HCT116 (cell line): ENCODE data around the gene ACSS2. TPM values are rescaled to one million over a fixed set of nuclear protein-coding genes. Genes with fewer than 3 reads are reported as not detected.

ENCODE experiments used
- ATAC-seq: fragments of 200-7000 bp; cut with Tn5 transposase; 2 replicates; pipeline ENCODE4 v1.9.1; 2020; ENCODE audit warnings: mild to moderate bottlenecking, moderate library complexity
- BruUV-seq: library from RNA; stranded (reverse); fragments of 400-500 nt; replicated peaks from 2 replicates; lab custom pipeline; 2021; lab: Mats Ljungman, UMichigan
- CTCF ChIA-PET: fragments of 300-600 bp; sonication (Branson Sonifier 250); formaldehyde crosslinking; loops from one replicate; lab custom pipeline; 2021; ENCODE audit warnings: antibody characterized with exemption; lab: Charles Lee
- POLR2A ChIA-PET: fragments of 300-600, 350-600 bp; sonication (Branson Sonifier 250); formaldehyde crosslinking; loops from one replicate; lab custom pipeline; 2021; ENCODE audit warnings: antibody characterized with exemption; lab: Charles Lee
- RAD21 ChIA-PET, 2 experiments: fragments of 300-600 bp; sonication (Branson Sonifier 250); formaldehyde crosslinking; loops; one replicate each; lab custom pipeline; 2023; ENCODE audit warnings: low total read pairs in 2 of 2; ENCODE audit not compliant: uncharacterized antibody in 2 of 2, unreplicated experiment in 2 of 2, low non-redundant PET in 1 of 2; lab: Charles Lee
- DNase-seq: peaks from one replicate; pipeline ENCODE4 v3.0.0-alpha.2; 2010; ENCODE audit warnings: low read depth, low spot score
- H2AFZ ChIP-seq: fragments of 200-600 bp; shearing (Covaris generic), sonication (generic); 2 replicates; pipeline ENCODE4 v1.6.1; 2017; ENCODE audit warnings: low read depth, mixed run types, mixed read lengths, antibody characterized with exemption, low read length; ENCODE audit not compliant: poor library complexity, severe bottlenecking
- H3K27ac ChIP-seq: 2 replicates; pipeline ENCODE4 v1.5.1; 2012; ENCODE audit warnings: low read depth, low read length
- H3K27me3 ChIP-seq: fragments of 200-600 bp; sonication (generic); 2 replicates; pipeline ENCODE4 v1.6.1; 2016; ENCODE audit warnings: mixed run types, low read length, mixed read lengths; ENCODE audit not compliant: insufficient read depth
- H3K36me3 ChIP-seq, 2 experiments: fragments of 200-500 bp in 1 of 2; fragments of 200-600 bp in 1 of 2; sonication (Bioruptor generic) in 1 of 2; sonication (generic) in 1 of 2; 2 replicates each; pipeline versions ENCODE4 v1.5.1 to v1.6.1; 2014 to 2016; ENCODE audit warnings: low read length in 2 of 2, inconsistent platforms in 1 of 2, mixed read lengths in 1 of 2, mixed run types in 1 of 2; ENCODE audit not compliant: insufficient read depth in 2 of 2, control insufficient read depth in 1 of 2
- H3K4me1 ChIP-seq, 2 experiments: fragments of 200-600 bp in 1 of 2; sonication (generic) in 1 of 2; 2 replicates each; pipeline versions ENCODE4 v1.5.1 to v1.6.1; 2012 to 2017; ENCODE audit warnings: low read length in 2 of 2, inconsistent platforms in 1 of 2, mild to moderate bottlenecking in 1 of 2, mixed read lengths in 1 of 2, mixed run types in 1 of 2, moderate library complexity in 1 of 2; ENCODE audit not compliant: insufficient read depth in 2 of 2, control insufficient read depth in 1 of 2
- H3K4me2 ChIP-seq: fragments of 200-600 bp; sonication (generic); 2 replicates; pipeline ENCODE4 v1.6.1; 2017; ENCODE audit warnings: mixed run types, low read length, mixed read lengths
- H3K4me3 ChIP-seq, 2 experiments: fragments of 200-600 bp in 1 of 2; sonication (generic) in 1 of 2; replicated peaks in 1 of 2; 2 replicates each; pipeline ENCODE4 v1.5.1; 2011 to 2016; ENCODE audit warnings: low read length in 2 of 2, control low read depth in 1 of 2, low read depth in 1 of 2, mild to moderate bottlenecking in 1 of 2, mixed read lengths in 1 of 2, mixed run types in 1 of 2
- H3K79me2 ChIP-seq: fragments of 200-600 bp; sonication (generic); 2 replicates; pipeline ENCODE4 v1.6.1; 2017; ENCODE audit warnings: mild to moderate bottlenecking, mixed run types, low read length, moderate library complexity, mixed read lengths; ENCODE audit not compliant: insufficient read depth
- H3K9ac ChIP-seq: fragments of 200-600 bp; sonication (generic); 2 replicates; pipeline ENCODE4 v1.6.1; 2016; ENCODE audit warnings: low read length, mixed read lengths
- H3K9me2 ChIP-seq: fragments of 200-600 bp; sonication (generic), shearing (Covaris generic); 2 replicates; pipeline ENCODE4 v1.6.1; 2017; ENCODE audit warnings: mixed run types, mild to moderate bottlenecking, moderate library complexity; ENCODE audit not compliant: insufficient read depth
- H3K9me3 ChIP-seq, 2 experiments: fragments of 200-500 bp in 1 of 2; fragments of 200-600 bp in 1 of 2; sonication (Bioruptor generic) in 1 of 2; sonication (generic) in 1 of 2; 2 replicates each; pipeline ENCODE4 v1.6.1; 2014 to 2017; ENCODE audit warnings: low read length in 2 of 2, mixed read lengths in 2 of 2, inconsistent platforms in 1 of 2, low read depth in 1 of 2, mild to moderate bottlenecking in 1 of 2, mixed run types in 1 of 2, moderate library complexity in 1 of 2; ENCODE audit not compliant: control insufficient read depth in 1 of 2, insufficient read depth in 1 of 2
- H4K20me1 ChIP-seq: fragments of 200-600 bp; sonication (generic), shearing (Covaris generic); 2 replicates; pipeline ENCODE4 v1.6.1; 2017; ENCODE audit warnings: mixed run types, mild to moderate bottlenecking, moderate library complexity; ENCODE audit not compliant: insufficient read depth
- CEBPB ChIP-seq: IDR thresholded peaks from 2 replicates; pipeline ENCODE4 v1.6.1; 2012; ENCODE audit warnings: low read depth
- EGR1 ChIP-seq: IDR thresholded peaks from 2 replicates; pipeline ENCODE4 v1.6.1; 2012; ENCODE audit warnings: low read depth
- ELF1 ChIP-seq: IDR thresholded peaks from 2 replicates; pipeline ENCODE4 v1.6.1; 2012; ENCODE audit warnings: low read depth, borderline replicate concordance
- FOSL1 ChIP-seq: IDR thresholded peaks from 2 replicates; pipeline ENCODE4 v1.6.1; 2012; ENCODE audit warnings: low read depth
- JUND ChIP-seq: IDR thresholded peaks from 2 replicates; pipeline ENCODE4 v1.6.1; 2012
- POLR2A ChIP-seq: IDR thresholded peaks from 2 replicates; pipeline ENCODE4 v1.7.0; 2011; ENCODE audit warnings: borderline replicate concordance; ENCODE audit not compliant: insufficient read depth, insufficient read length; ENCODE audit errors: extremely low read depth
- SIN3A ChIP-seq: IDR thresholded peaks from 2 replicates; pipeline ENCODE4 v1.6.1; 2012; ENCODE audit warnings: low read depth
- SP1 ChIP-seq: IDR thresholded peaks from 2 replicates; pipeline ENCODE4 v1.6.1; 2012; ENCODE audit warnings: low read depth
- YY1 ChIP-seq: IDR thresholded peaks from 2 replicates; pipeline ENCODE4 v1.6.1; 2011; ENCODE audit warnings: low read length, low read depth, moderate library complexity, mild to moderate bottlenecking; ENCODE audit not compliant: insufficient replicate concordance; ENCODE audit errors: extremely low read depth
- intact Hi-C: fragments of 100-400 bp; cut with micrococcal nuclease; formaldehyde crosslinking; loops from 2 replicates; pipeline ENCODE4 v1.10.0; 2022
- total RNA-seq: library from RNA; stranded (reverse); gene quantifications from one replicate; pipeline ENCODE4 v1.2.1, GENCODE V29; 2021; ENCODE audit not compliant: unreplicated experiment
- TF ChIP-seq, protein P1 (sequence below): IDR thresholded peaks from 2 replicates; pipeline ENCODE4 v1.6.1; 2012
- TF ChIP-seq, protein P2 (sequence below): IDR thresholded peaks from 2 replicates; pipeline ENCODE4 v1.6.1; 2012
- TF ChIP-seq, protein P3 (sequence below): IDR thresholded peaks from 2 replicates; pipeline ENCODE4 v1.6.1; 2011; ENCODE audit warnings: mild to moderate bottlenecking, low read length, moderate library complexity; ENCODE audit not compliant: insufficient replicate concordance; ENCODE audit errors: extremely low read depth

ACSS2 gene
- total RNA-seq, 1 experiment from 2014 or later, result 71.7 TPM

DNA sequence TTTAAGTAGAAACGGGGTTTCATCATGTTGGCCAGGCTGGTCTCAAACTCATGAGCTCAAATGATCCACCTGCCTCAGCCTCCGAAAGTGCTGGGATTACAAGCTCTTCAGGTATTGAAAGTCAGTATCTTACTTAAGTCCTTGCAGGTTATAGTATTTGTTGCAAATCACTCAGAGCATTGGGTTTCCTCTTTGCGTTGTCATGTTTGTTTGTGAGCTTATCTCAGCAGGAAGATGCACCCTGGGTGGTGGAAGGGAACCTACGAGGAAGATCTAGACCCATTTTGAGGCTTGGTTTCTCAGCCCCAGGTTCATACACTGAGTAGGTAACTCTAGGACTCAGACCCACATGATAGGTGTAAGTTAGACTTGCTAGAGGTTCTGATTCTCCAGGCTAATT lies 97.8 kb downstream of the ACSS2 start:
- DNase-seq (no peak), ATAC-seq (no peak)
- Histone ChIP-seq H3K79me2 (no peaks in the 10 kb centered on the region), H3K9ac (no peak overlapping the region), H3K4me1 (no peaks in the 10 kb centered on the region), H3K4me3 (no peak overlapping the region), H3K36me3 (no peaks in the 10 kb centered on the region), H3K4me2 (no peak overlapping the region), H3K9me2 (no peaks in the 10 kb centered on the region), H4K20me1 (no peaks in the 10 kb centered on the region), H3K27ac (no peak overlapping the region), H3K27me3 (peaks cover 4% of the 10 kb centered on the region; the same call in 1 of the 2 replicates), H2AFZ (no peak overlapping the region), H3K9me3 (no peaks in the 10 kb centered on the region)
- ChIA-PET CTCF (interaction anchor here (1.4 kb wide), 1 partner anchor 100 kb away, joined by 3 read pairs; no protein-coding TSS in a partner anchor), POLR2A (no interaction called here), RAD21 (interaction anchor here in 1 of 2 experiments (0.7 kb wide), 1 partner anchor 323 kb away, joined by 3 read pairs; no protein-coding TSS in a partner anchor)
- BruUV-seq, result no TSS peak
- TF ChIP-seq, protein P1, sequence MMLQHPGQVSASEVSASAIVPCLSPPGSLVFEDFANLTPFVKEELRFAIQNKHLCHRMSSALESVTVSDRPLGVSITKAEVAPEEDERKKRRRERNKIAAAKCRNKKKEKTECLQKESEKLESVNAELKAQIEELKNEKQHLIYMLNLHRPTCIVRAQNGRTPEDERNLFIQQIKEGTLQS, result no peak
- TF ChIP-seq CEBPB (no peak), ELF1 (no peak), POLR2A (no peak), JUND (no peak), FOSL1 (no peak), SP1 (no peak), YY1 (no peak), EGR1 (no peak), SIN3A (no peak)
- TF ChIP-seq, protein P2, sequence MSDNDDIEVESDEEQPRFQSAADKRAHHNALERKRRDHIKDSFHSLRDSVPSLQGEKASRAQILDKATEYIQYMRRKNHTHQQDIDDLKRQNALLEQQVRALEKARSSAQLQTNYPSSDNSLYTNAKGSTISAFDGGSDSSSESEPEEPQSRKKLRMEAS, result no peak
- TF ChIP-seq, protein P3, sequence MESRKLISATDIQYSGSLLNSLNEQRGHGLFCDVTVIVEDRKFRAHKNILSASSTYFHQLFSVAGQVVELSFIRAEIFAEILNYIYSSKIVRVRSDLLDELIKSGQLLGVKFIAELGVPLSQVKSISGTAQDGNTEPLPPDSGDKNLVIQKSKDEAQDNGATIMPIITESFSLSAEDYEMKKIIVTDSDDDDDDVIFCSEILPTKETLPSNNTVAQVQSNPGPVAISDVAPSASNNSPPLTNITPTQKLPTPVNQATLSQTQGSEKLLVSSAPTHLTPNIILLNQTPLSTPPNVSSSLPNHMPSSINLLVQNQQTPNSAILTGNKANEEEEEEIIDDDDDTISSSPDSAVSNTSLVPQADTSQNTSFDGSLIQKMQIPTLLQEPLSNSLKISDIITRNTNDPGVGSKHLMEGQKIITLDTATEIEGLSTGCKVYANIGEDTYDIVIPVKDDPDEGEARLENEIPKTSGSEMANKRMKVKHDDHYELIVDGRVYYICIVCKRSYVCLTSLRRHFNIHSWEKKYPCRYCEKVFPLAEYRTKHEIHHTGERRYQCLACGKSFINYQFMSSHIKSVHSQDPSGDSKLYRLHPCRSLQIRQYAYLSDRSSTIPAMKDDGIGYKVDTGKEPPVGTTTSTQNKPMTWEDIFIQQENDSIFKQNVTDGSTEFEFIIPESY, result no peak
- intact Hi-C loops, result no loop called here
